K562 (cell line): ENCODE results near the gene PDLIM5. TPM values are rescaled to one million over a fixed set of nuclear protein-coding genes. Genes with fewer than 3 reads are reported as not detected.
A peak's percentile ranks its signal among the peaks of the same experiment; 100 is the strongest.

Source experiments
- ATAC-seq: fragments of 200-7000 bp; cut with Tn5 transposase; 3 replicates; pipeline ENCODE4 v1.9.1; 2020; ENCODE audit warnings: moderate library complexity
- BruUV-seq: library from RNA; stranded (reverse); fragments of 400-500 nt; replicated peaks from 2 replicates; lab custom pipeline; 2021; lab: Mats Ljungman, UMichigan
- CTCF ChIA-PET: fragments of 300-600 bp; formaldehyde crosslinking; extraction: SDS; loops from one replicate; lab custom pipeline; 2021; ENCODE audit warnings: low intra/inter-chr PET ratio; lab: Yijun Ruan, JAX
- POLR2A ChIA-PET: fragments of 300-600, 350-650 bp; sonication (Branson Sonifier 250); formaldehyde crosslinking; extraction: SDS; loops from one replicate; lab custom pipeline; 2021; ENCODE audit warnings: antibody characterized with exemption, inconsistent platforms; lab: Yijun Ruan, JAX
- DNase-seq, 4 experiments: peaks; one replicate each; pipeline versions ENCODE4 v3.0.0 to v3.0.0-alpha.2; 2011 to 2018; ENCODE audit warnings: low spot score in 3 of 4, mixed read lengths in 3 of 4; ENCODE audit errors: extremely low read depth in 1 of 4
- FAIRE-seq: peaks from 2 replicates; lab custom pipeline; 2011; peaks lifted over from hg19 to GRCh38; lab: Jason Lieb, UNC
- H2AFZ ChIP-seq: 2 replicates; pipeline ENCODE4 v1.6.0; 2011; ENCODE audit warnings: low read depth, low read length, control low read depth, inconsistent platforms
- H3K27ac ChIP-seq: fragments of 200-600 bp; 3 replicates; pipeline ENCODE4 v1.8.0; 2011; ENCODE audit warnings: low read depth, mild to moderate bottlenecking, control low read depth, inconsistent platforms, low read length, moderate library complexity, mixed read lengths; ENCODE audit errors: extremely low read depth
- H3K27me3 ChIP-seq, 2 experiments: fragments of 300-600 bp in 1 of 2; 2 replicates in 1 of 2; 3 replicates in 1 of 2; pipeline versions ENCODE4 v1.6.0 to v1.8.0; 2011; ENCODE audit warnings: inconsistent platforms in 2 of 2, low read length in 2 of 2, mild to moderate bottlenecking in 1 of 2, mixed read lengths in 1 of 2, moderate library complexity in 1 of 2; ENCODE audit not compliant: control insufficient read depth in 2 of 2, insufficient read depth in 2 of 2
- H3K36me3 ChIP-seq: fragments of 300-600 bp; 3 replicates; pipeline ENCODE4 v1.8.0; 2011; ENCODE audit warnings: mild to moderate bottlenecking, low read length, inconsistent platforms; ENCODE audit not compliant: control insufficient read depth, insufficient read depth
- H3K4me1 ChIP-seq, 2 experiments: fragments of 200-600 bp in 1 of 2; replicated peaks in 1 of 2; 2 replicates in 1 of 2; 3 replicates in 1 of 2; pipeline versions ENCODE4 v1.5.1 to v1.8.0; 2011; ENCODE audit warnings: inconsistent platforms in 2 of 2, low read length in 2 of 2, mild to moderate bottlenecking in 1 of 2, mixed read lengths in 1 of 2, moderate library complexity in 1 of 2; ENCODE audit not compliant: control insufficient read depth in 2 of 2, insufficient read depth in 2 of 2
- H3K4me2 ChIP-seq: 2 replicates; pipeline ENCODE4 v1.6.1; 2011; ENCODE audit warnings: low read length, control low read depth, inconsistent platforms, mixed read lengths; ENCODE audit not compliant: insufficient read depth
- H3K4me3 ChIP-seq: fragments of 200-600 bp; sonication (generic), shearing (Covaris generic); 2 replicates; pipeline ENCODE4 v1.5.1; 2016; ENCODE audit warnings: control low read depth, inconsistent platforms
- H3K79me2 ChIP-seq: fragments of 200-600 bp; 3 replicates; pipeline ENCODE4 v1.8.0; 2011; ENCODE audit warnings: low read length, inconsistent platforms; ENCODE audit not compliant: control insufficient read depth, insufficient read depth
- H3K9ac ChIP-seq, 2 experiments: 2 replicates each; pipeline versions ENCODE4 v1.6.0 to v1.6.1; 2011; ENCODE audit warnings: low read depth in 2 of 2, low read length in 2 of 2, control low read depth in 1 of 2, inconsistent platforms in 1 of 2, mild to moderate bottlenecking in 1 of 2, mixed read lengths in 1 of 2; ENCODE audit not compliant: insufficient read depth in 1 of 2
- H3K9me1 ChIP-seq: one replicate; pipeline ENCODE4 v1.6.0; 2011; ENCODE audit warnings: inconsistent platforms, mild to moderate bottlenecking, low read length, moderate library complexity; ENCODE audit not compliant: control insufficient read depth, insufficient read depth
- H3K9me3 ChIP-seq: replicated peaks from 2 replicates; pipeline ENCODE4 v1.5.1; 2011; ENCODE audit warnings: low read depth, low read length, inconsistent platforms; ENCODE audit not compliant: control insufficient read depth, insufficient read depth
- H4K20me1 ChIP-seq: replicated peaks from 2 replicates; pipeline ENCODE4 v1.6.1; 2011; ENCODE audit warnings: low read length, inconsistent platforms, mixed read lengths; ENCODE audit not compliant: control insufficient read depth, insufficient read depth
- ARID1B ChIP-seq: fragments of 450-650 bp; IDR thresholded peaks from 2 replicates; pipeline ENCODE4 v1.6.1; 2016; ENCODE audit warnings: antibody characterized with exemption, mild to moderate bottlenecking, inconsistent platforms
- CBFA2T2 ChIP-seq: fragments of 450-650 bp; conservative IDR thresholded peaks from 2 replicates; pipeline ENCODE4 v1.6.1; 2017; ENCODE audit warnings: mild to moderate bottlenecking
- CBFA2T3 ChIP-seq: fragments of 450-650 bp; IDR thresholded peaks from 2 replicates; pipeline ENCODE4 v1.6.1; 2017
- CBX3 ChIP-seq, 2 experiments: IDR thresholded peaks; 1 replicate in 1 of 2; 2 replicates in 1 of 2; pipeline ENCODE4 v1.6.1; 2012; ENCODE audit warnings: inconsistent platforms in 2 of 2, low read length in 2 of 2, borderline replicate concordance in 1 of 2, control low read depth in 1 of 2
- CREBBP ChIP-seq: IDR thresholded peaks from one replicate; pipeline ENCODE4 v1.6.1; 2012; ENCODE audit warnings: low read depth, mild to moderate bottlenecking, control low read depth, inconsistent platforms, low read length
- DACH1 ChIP-seq: fragments of 450-650 bp; IDR thresholded peaks from 2 replicates; pipeline ENCODE4 v1.6.1; 2018; ENCODE audit not compliant: partially characterized antibody
- DPF2 ChIP-seq: fragments of 450-650 bp; IDR thresholded peaks from 2 replicates; pipeline ENCODE4 v1.6.1; 2016
- EP300 ChIP-seq: IDR thresholded peaks from 2 replicates; pipeline ENCODE4 v1.6.1; 2012; ENCODE audit warnings: low read length, improper control_type of control experiment
- ETV1 ChIP-seq: fragments of 450-650 bp; conservative IDR thresholded peaks from 2 replicates; pipeline ENCODE4 v1.6.1; 2016; ENCODE audit warnings: missing genetic modification characterization, control low read depth, low read depth, missing compliant biosample characterization
- HCFC1 ChIP-seq: IDR thresholded peaks from 2 replicates; pipeline ENCODE4 v1.6.1; 2012; ENCODE audit warnings: low read depth, low read length, improper control_type of control experiment
- HEY1 ChIP-seq: fragments of 250-450 bp; sonication (Bioruptor Pico); IDR thresholded peaks from 2 replicates; pipeline ENCODE4 v1.5.0; 2020; ENCODE audit warnings: mild to moderate bottlenecking, moderate library complexity, borderline replicate concordance
- ID3 ChIP-seq, 2 experiments: fragments of 250-450 bp in 1 of 2; fragments of 450-650 bp in 1 of 2; sonication (Bioruptor Pico) in 1 of 2; IDR thresholded peaks; 2 replicates each; pipeline versions ENCODE4 v1.6.1 to v1.8.0; 2016 to 2021; ENCODE audit warnings: mild to moderate bottlenecking in 2 of 2, moderate library complexity in 2 of 2, missing compliant biosample characterization in 1 of 2, missing genetic modification characterization in 1 of 2
- JUNB ChIP-seq: fragments of 450-650 bp; formaldehyde crosslinking; conservative IDR thresholded peaks from 2 replicates; pipeline ENCODE4 v1.4.0; 2020; ENCODE audit warnings: mild to moderate bottlenecking
- KDM1A ChIP-seq, 2 experiments: fragments of 450-650 bp; IDR thresholded peaks; 2 replicates each; pipeline ENCODE4 v1.6.1; 2016; ENCODE audit warnings: mild to moderate bottlenecking in 2 of 2
- PHTF2 ChIP-seq: fragments of 250-450 bp; sonication (Bioruptor Pico); IDR thresholded peaks from 2 replicates; pipeline ENCODE4 v1.5.0; 2021; ENCODE audit warnings: mild to moderate bottlenecking
- RFX7 ChIP-seq: fragments of 250-450 bp; sonication (Bioruptor Pico); IDR thresholded peaks from 2 replicates; pipeline ENCODE4 v1.5.1; 2021; ENCODE audit warnings: mild to moderate bottlenecking
- TBL1XR1 ChIP-seq, 2 experiments: IDR thresholded peaks; 2 replicates each; pipeline ENCODE4 v1.6.1; 2012; ENCODE audit warnings: improper control_type of control experiment in 2 of 2, low read length in 2 of 2, mild to moderate bottlenecking in 1 of 2
- TCF3 ChIP-seq: sonication (generic); formaldehyde crosslinking; IDR thresholded peaks from 2 replicates; pipeline ENCODE4 v1.4.0; 2020; ENCODE audit warnings: mild to moderate bottlenecking, missing genetic modification reagents
- ZNF584 ChIP-seq: fragments of 200-800 bp; sonication (Bioruptor generic); IDR thresholded peaks from 2 replicates; pipeline ENCODE4 v1.6.1; 2016; ENCODE audit warnings: low read depth, mild to moderate bottlenecking, missing genetic modification characterization, missing compliant biosample characterization
- ZNF76 ChIP-seq: fragments of 250-450 bp; sonication (Bioruptor Pico); IDR thresholded peaks from 2 replicates; pipeline ENCODE4 v1.4.0; 2020; ENCODE audit warnings: mild to moderate bottlenecking, moderate library complexity, borderline replicate concordance
- ZNF766 ChIP-seq: fragments of 200-800 bp; sonication (Bioruptor generic); conservative IDR thresholded peaks from 2 replicates; pipeline ENCODE4 v1.6.1; 2016; ENCODE audit warnings: missing genetic modification characterization, missing compliant biosample characterization
- ZNF780A ChIP-seq: fragments of 250-450 bp; sonication (Bioruptor Pico); IDR thresholded peaks from 2 replicates; pipeline ENCODE4 v1.5.0; 2021; ENCODE audit warnings: mild to moderate bottlenecking
- WGBS: fragments of 100-300 bp; shearing (Covaris generic); methylation state at CpG from one replicate; pipeline ENCODE4 v1.1.6; 2016; ENCODE audit warnings: low coverage, mixed read lengths; ENCODE audit not compliant: insufficient coverage; ENCODE audit errors: missing lambda C conversion rate; 5-methylcytosine and 5-hydroxymethylcytosine counted together
- in situ Hi-C: fragments of 300-500 bp; cut with MboI; formaldehyde crosslinking; loops from 4 replicates; pipeline ENCODE4 v1.15.0; 2018; ENCODE audit warnings: inconsistent platforms, mixed read lengths
- intact Hi-C: fragments of 100-400 bp; cut with micrococcal nuclease; formaldehyde crosslinking; loops from 2 replicates; pipeline ENCODE4 v1.14.2; 2022
- polyA plus RNA-seq, 8 experiments: library from polyadenylated mRNA; depleted of rRNA in 4 of 8; stranded (reverse) in 5 of 8; unstranded in 3 of 8; fragments of >200 nt; fragmentation: Nextera tagmentation in 2 of 8; fragmentation: Illumina TruSeq in 1 of 8; extraction: Ambion mirVana in 2 of 8; extraction: Trizol in 1 of 8; gene quantifications; 2 replicates each; pipeline versions ENCODE4 v1.2.1 to v1.2.3, GENCODE V29; 2011 to 2014; ENCODE audit warnings: inconsistent platforms in 1 of 8, missing spikeins in 1 of 8
- total RNA-seq, 7 experiments: library from RNA; depleted of rRNA in 6 of 7; stranded (reverse); fragments of >200 nt in 6 of 7; fragmentation: Illumina TruSeq in 2 of 7; extraction: Trizol in 2 of 7; gene quantifications; 2 replicates each; pipeline versions ENCODE4 v1.2.1 to v1.2.3, GENCODE V29; 2011 to 2021; ENCODE audit warnings: low replicate concordance in 1 of 7

PDLIM5 gene
- total and polyA plus RNA-seq, 9 of the 15 experiments (the other 6 are each of a cell fraction or from before 2014, with no cell fraction given) = 36.9 to 127 (median 62.5) TPM

- TF ChIP-seq PHTF2 (CRISPR knock-in tag) = no peak
- no peak for TF ChIP-seq ZNF584 (CRISPR knock-in tag)
- no peak for TF ChIP-seq ZNF76 (CRISPR knock-in tag)
- TF ChIP-seq JUNB (CRISPR knock-in tag) = no peak
- TF ChIP-seq ZNF780A (CRISPR knock-in tag) = no peak
Observed at GRCh38 chr4:94534401-94535312, 82.9 kb downstream of the PDLIM5 start (continued).

- Histone ChIP-seq H3K4me3 (no peak overlapping the region), H2AFZ (no peak overlapping the region), H3K27ac (peak overlapping the region; percentile 95), H3K9ac (peak overlapping the region; percentile 3 to 52; a peak in 3 of 4 replicates), H3K9me3 (no peaks in the 10 kb centered on the region), H3K36me3 (no peaks in the 10 kb centered on the region; the same call in 2 of the 3 replicates), H3K4me2 (peak overlapping the region; percentile 33; the same call in 1 of the 2 replicates), H3K27me3 (no peaks in the 10 kb centered on the region), H3K79me2 (peaks cover 78% of the 10 kb centered on the region), H3K9me1 (no peaks in the 10 kb centered on the region), H3K4me1 (peaks cover 15 to 48% of the 10 kb centered on the region in 2 experiments), H4K20me1 (no peaks in the 10 kb centered on the region)
- POLR2A ChIA-PET = interaction anchor here (0.6 kb wide), 1 partner anchor 26 kb away, joined by 3 read pairs; no protein-coding TSS in a partner anchor
- FAIRE-seq = peak; percentile 56
- ATAC-seq = peak; percentile 69
- intact Hi-C loops (no loop called here), in situ Hi-C loops (no loop called here)
- CTCF ChIA-PET = no interaction called here
- 6% methylated on average over 3 of the region's 3 CpGs for WGBS
- BruUV-seq = no TSS peak
- peak; percentile 22 to 73 (median 34) for DNase-seq
- TF ChIP-seq EP300 (peak; percentile 16; the same call in 1 of the 2 replicates), TCF3 (peak; percentile 31; the same call in 1 of the 2 replicates), CBFA2T2 (peak; percentile 39), CREBBP (no peak), ID3 (CRISPR knock-in tag; IDR thresholded peaks at IDR 0.05) (no peak), ID3 (tag; IDR thresholded peaks at IDR 0.05) (no peak), DPF2 (0 out of 2 replicates have a peak, but pooled peaks have one; percentile 45), RFX7 (no peak), ARID1B (peak; percentile 56), CBX3 (IDR thresholded peaks at IDR 0.05; ENCODE audit: borderline replicate concordance in 1 of 2, low read length in 2 of 2) (0 out of 3 replicates have a peak, but pooled peaks of 1 of the 2 experiments have one; percentile 25), ZNF766 (CRISPR knock-in tag) (no peak), TBL1XR1 (IDR thresholded peaks at IDR 0.05; ENCODE audit: low read length in 2 of 2) (no peak), HCFC1 (no peak), DACH1 (peak; percentile 36), ETV1 (peak; percentile 32; the same call in 1 of the 2 replicates), HEY1 (CRISPR knock-in tag) (no peak), CBFA2T3 (peak; percentile 68), KDM1A (IDR thresholded peaks at IDR 0.05) (0 out of 4 replicates have a peak, but pooled peaks have one; percentile 13 to 28)
Observed at GRCh38 chr4:94536049-94536448, 84.3 kb downstream of the PDLIM5 start.
